D341Med (cell line): Measurements from ENCODE around the gene LARGE1.
"Not testable (repeated sequence)": the region's sequence is repeated elsewhere in the genome, so short reads cannot be mapped to it uniquely, and the experiment has no call there.

Experiments used
- DNase-seq: peaks from one replicate; pipeline ENCODE4 v3.0.0; 2012; ENCODE audit warnings: low spot score

Gene LARGE1

DNA sequence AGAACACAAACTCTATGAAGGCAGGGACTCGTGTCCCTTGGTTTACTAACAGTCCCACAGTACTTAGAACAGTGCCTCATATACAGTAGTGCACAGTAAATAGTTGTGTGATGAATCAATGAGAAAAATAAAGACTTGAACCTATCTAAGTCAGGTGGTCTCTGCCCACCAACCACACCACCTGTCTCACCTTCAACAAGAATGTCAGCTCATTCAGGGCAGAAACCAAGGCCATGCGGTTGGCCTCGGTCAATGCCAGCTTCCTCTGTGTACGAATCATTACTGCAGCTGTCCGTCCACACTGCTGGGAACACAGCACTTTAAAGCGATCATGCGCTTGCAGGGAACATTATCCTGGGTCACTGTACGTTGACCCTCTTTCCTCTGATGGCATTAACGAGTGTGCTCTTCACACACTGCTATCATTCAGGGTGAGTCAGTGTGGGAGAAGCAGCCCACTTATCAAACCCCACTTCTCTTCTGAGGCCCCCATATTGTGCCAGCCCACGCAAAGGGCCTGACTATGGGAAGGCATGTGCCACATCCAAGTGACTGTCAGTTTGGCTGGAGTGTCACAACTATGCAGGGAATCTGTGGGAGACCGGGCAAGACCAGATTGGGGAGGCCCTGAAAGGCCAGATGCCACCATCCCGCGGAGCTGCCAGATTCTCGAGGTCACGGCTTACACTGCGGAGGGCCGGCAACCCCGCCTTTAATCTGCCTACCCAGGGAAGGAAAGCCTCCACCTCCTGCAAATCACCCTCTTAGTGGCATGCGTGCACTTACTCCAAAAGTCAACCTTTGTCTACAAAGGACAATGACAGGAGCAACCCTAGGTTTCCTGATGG lies 36.1 kb downstream of the LARGE1 start:
- DNase-seq = no peak

DNA sequence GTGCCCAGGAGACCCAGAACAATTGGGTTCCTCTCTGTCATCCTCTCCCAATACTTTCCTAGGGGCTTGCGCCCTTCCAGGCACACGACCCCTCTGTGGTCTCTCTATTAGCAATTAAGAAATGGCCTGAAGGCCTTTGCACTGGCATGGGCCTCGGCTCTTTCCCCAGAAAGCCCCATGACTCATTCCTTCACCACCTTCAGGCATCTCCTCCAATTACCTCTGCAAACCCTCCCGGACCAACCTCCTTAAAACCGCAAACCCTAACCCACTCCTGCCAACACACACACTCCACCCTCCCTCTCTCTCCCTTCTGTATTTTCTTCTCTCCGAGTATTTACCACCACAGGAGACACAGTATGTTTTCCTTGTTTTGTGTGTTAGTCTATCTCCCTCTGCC lies 36.7 kb downstream of the LARGE1 start:
- no peak for DNase-seq

- DNase-seq = no peak
Observed at GRCh38 chr22:33882991-33883390, 37.3 kb downstream of the LARGE1 start.

DNA sequence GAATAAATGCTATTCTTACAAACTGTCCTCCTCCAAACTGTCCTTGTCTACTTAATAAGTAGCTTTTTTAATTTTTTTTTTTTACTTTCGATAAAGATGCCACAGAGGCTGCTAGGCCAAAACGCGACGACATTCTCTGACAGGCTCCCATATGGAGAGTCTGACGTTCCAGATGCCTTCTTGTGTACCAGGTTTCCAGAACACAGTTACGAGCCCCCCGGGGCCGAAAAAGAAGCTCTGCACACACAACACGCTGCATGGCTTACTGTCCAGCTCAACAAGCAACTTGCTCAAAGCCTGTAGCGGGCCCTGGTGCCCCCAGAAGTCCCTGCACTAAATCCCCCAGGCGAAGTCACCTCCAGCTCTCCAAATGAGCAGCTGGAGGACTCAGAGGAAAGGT lies 39.3 kb downstream of the LARGE1 start:
- DNase-seq = no peak

DNA sequence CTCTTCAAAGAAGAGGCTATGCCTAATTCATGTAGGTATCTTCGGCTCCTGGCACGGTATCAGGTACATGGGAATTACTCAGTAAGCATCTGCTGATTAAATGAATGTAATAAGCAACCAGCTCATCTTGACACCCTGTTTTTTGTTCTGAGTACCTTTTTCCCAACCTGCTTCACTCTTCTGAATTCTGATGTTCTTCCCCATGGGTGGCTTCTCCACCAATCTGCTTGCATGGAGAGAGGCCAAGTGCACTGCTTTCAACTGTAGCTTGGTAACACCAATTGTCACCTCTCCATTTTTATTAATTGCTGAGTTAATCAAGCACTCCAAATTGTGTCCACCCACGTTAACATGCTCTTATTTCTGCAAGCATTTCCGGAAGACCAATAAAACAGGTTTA lies 40.5 kb downstream of the LARGE1 start:
- DNase-seq = no peak

DNA sequence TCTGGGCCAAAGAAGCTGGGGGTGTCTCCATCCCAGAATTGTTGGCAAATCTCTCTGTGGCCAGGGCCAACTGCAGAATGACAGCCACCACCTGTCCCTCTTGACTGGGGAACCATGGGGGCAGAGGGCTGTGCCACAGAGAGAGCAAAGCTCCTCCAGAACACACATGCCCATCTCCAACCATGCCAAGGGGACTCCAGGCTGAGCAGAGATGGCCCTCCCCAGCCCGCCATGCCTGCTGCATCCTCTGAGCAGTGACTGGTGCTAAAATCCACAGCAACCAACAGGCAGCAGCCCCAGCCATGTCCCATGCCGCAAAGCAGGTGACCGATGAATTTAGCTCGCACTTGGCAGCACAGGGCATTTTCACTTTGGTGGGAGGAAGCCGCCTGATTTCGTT lies 45.0 kb downstream of the LARGE1 start:
- DNase-seq = no peak

GRCh38 chr22:33874206-33874605 lies 46.1 kb downstream of the LARGE1 start:
- no peak for DNase-seq

- DNase-seq = no peak
Observed at GRCh38 chr22:33873666-33874065, 46.6 kb downstream of the LARGE1 start.

DNA sequence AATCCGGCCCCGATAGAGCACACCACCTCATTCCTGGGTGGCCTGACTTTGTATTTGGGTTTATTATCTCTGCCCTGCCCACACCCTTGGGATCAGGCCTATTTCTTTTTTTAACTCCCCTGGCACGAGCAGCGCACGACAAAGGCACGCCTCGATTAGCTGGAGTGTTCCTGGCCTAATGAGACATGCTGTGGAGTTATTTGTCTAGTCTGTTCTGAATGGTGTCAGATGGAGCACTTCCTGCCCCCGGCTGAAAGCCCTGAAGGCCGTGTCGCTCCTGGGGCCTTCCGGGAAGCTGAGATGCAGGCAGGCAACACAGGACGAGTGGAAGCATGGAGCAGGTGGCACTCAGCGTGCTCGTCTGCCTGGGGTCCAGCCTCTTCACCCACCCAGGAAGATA lies 47.1 kb downstream of the LARGE1 start:
- peak; percentile 39 for DNase-seq

DNA sequence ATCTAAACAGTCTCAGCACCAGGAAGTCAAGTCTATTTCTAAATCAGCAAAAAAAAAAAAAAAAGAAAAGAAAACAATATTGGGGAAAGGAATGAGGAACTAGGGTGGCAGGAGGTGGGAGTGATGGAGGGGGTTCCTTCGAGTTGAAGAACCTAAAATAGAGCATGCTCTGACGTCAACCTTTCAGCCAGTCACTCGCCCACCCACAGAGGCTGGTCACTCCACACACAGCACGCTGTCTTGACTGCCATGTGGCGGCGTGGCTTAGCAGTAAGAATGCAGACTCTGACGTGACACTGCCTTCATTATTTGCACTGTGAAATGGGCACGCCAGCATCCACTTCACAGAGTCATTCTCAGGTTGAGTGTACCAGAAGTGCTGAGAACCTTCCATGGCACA lies 48.3 kb downstream of the LARGE1 start:
- DNase-seq = no peak

DNA sequence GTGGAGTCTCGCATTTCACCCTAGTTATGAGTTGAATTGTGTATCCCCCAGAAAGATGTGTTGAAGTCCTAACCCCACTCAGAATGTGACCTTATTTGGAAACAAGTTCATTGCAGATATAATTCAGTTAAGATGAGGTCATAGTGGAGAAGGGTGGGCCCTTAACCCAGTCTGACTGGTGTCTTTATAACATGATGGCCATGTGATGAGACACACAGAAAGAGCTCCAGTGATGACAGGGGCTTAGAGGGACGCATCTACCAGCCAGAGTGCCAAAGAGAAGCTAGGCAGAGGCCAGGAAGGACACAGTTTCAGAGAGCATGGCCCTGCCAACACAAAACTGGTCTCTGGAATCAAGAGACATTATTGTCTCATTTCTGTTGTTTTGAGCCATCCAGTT lies 50.3 kb downstream of the LARGE1 start:
- DNase-seq = no peak

- no peak for DNase-seq
Observed at GRCh38 chr22:33867971-33868370, 52.3 kb downstream of the LARGE1 start.

- DNase-seq = no peak
Observed at GRCh38 chr22:33867118-33867866, 53.0 kb downstream of the LARGE1 start.

DNA sequence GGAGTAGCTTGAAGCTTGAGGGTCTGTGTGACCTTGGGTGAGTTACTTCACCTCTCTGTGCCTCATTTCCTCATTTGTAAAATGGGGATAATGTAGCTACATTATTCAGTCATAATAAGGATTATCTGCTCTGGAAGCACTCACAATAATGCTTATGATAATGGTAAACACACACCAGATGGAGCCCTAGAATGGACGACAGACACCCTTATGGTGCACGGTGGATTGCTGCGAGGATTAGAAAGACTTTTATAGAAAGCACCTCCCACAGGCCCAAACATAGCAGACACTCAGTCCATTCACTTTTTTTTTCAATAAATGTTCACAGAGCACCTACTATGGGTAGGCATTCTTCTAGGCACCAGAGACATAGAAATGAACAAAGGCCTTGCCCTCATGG lies 53.8 kb downstream of the LARGE1 start:
- DNase-seq = peak; percentile 74

DNA sequence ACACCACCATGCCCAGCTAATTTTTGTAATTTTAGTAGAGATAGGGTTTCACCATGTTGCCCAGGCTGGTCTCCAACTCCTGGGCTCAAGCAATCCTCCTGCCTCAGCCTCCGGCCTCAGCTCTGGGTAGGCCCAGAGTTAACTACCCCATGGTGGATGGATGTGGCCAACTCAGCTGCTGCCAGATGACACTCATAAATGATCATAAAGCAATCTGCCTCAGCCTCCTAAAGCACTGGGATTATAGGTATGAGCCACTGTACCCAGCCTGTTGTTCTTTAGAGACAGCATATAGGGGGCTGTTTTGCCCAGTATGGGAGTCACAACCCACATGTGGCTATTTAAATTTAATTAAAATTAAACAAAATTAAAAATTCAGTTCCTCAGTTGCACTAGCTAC lies 54.3 kb downstream of the LARGE1 start:
- no peak for DNase-seq

DNA sequence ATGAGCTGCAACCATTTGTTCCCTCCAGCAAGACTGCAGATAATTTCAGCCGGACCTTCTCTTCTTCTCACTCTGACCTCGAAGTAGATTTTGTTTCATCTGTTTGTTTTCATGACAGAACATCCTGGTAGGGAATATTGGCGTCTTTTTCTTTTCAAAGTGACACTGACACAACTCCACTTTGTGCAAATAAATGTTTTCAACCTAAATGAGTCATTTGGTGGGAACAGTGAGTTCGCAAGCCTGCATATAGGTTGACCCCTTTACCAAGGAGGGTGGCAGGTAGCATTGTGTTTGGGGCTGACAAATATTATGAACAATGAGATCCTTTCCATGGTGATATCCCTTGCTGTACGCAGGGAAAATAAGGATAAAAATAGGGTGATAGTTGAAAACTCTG lies 55.0 kb downstream of the LARGE1 start:
- no peak for DNase-seq

DNA sequence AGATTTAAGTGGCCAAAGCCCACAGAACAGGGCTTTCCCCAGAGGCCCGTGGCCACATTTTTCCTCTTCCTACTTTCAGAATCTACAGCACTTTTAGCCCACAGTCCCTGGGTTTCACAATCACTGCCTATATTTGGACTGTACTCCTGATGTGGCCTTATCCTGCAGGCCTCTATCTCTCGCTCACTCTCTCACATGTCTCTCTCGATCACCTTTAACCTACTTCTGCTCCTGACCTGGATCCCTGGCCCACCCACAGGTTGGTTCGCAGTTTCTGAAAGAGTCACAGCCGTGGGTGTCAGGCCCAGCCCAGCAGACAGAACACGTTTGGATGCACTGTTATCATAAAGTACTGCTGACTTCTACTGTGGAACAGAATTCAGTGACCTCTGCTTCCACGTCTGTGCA lies 55.5 kb downstream of the LARGE1 start:
- no peak for DNase-seq

GRCh38 chr22:33861216-33861875 lies 58.9 kb downstream of the LARGE1 start:
- DNase-seq = no peak

GRCh38 chr22:33860386-33860785 lies 59.9 kb downstream of the LARGE1 start:
- no peak for DNase-seq

GRCh38 chr22:33859311-33859710 lies 61.0 kb downstream of the LARGE1 start:
- no peak for DNase-seq

DNA sequence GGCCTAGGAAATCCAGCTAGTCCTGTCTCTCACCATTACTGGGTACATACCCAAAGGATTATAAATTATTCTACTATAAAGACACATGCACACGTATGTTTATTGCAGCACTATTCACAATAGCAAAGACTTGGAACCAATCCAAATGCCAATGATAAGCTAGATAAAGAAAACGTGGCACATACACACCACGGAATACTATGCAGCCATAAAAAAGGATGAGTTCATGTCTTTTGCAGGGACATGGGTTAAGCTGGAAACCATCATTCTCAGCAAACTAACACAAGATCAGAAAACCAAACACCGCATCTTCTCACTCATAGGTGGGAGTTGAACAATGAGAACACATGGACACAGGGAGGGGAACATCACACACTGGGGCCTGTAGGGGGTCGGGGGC lies 61.6 kb downstream of the LARGE1 start:
- DNase-seq = not testable (repeated sequence)

GRCh38 chr22:33857767-33858166 lies 62.5 kb downstream of the LARGE1 start:
- not testable (repeated sequence) for DNase-seq

DNA sequence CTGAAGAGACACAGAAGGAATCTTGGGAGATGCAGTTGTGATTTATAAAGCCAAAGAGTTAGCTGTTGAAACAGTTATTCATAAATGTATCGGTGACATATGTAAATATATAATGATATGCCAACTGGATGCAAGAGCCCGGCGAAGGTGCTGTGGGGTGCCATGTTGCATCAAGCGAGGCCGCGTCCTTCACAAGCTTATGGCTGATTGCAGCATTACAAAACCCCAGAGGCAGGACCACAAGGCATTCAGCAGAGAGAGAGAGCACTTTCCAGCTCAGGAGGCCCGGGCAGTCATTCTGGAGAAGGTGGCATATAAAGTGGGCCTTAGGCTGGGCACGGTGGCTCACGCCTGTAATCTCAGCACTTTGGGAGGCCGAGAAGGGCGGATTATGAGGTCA lies 65.6 kb downstream of the LARGE1 start:
- DNase-seq = no peak
